ENCODE data around the gene SCARB1. TPM values are rescaled to one million over a fixed set of nuclear protein-coding genes. Genes with fewer than 3 reads are reported as not detected.
A peak's percentile ranks its signal among the peaks of the same experiment; 100 is the strongest.

Gene SCARB1
- total RNA-seq, 1 donor from 2014 or later: 11.9 TPM

DNA sequence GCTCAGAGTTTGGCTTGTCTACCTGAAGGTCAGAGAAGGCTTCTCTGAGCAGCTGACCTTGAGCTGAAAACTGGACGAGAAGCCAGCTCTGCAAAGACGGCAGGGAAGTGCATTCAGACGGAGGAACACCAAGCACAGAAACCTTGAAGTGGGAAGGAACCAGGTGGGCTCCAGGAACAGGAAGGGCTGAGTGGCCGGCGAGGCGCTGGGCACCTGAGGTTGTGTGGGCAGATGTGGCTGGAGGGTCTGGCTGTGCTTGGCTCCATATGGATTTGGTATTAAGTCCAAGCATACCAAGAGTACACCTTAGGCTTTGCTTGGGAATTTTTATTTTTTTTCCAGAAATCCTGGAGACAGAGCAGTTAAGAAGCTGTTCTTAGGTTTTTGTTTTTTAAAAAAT, 130.6 kb downstream of the SCARB1 start:
- no peak for DNase-seq (ENCODE audit: low read depth in 2 of 2)

DNA sequence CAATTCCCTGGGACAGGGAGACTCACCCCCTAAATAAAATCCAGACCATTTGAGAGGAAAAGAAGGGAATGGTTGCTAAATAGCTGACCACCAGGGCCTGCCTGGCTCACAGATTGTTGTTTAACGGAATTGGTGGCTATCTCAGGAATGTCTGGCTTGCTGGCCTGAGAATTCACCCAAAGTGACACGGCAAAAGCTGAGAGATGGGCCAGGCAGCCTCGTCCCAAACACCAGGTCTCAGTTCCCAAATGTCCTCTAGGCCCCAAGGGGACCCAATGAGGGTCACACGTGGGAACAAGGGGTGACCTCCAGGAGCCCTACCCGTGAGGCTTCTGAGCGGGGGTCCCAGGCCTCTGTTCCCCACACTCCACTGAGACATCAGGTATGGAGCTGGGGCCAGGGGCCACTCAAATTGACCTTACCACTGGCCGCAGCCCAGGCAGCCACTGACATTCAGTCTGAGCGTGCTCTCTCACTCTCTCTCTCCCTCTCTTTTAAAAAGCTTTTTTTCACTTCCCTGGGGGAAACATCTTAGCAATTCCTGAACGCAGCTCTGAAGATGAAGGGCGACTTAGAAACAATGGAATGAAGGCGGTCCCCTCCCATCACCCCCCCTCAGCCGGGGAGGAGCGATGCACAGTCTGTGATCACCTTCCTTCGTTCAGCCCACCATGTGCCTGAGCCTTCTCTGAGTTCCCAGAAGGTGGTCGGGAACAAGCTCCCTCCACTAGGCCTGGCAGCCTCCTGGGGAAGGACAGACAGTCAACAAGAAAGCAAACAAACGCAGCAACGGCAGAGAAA, 131.2 kb downstream of the SCARB1 start:
- DNase-seq (ENCODE audit: low read depth in 2 of 2): no peak

DNA sequence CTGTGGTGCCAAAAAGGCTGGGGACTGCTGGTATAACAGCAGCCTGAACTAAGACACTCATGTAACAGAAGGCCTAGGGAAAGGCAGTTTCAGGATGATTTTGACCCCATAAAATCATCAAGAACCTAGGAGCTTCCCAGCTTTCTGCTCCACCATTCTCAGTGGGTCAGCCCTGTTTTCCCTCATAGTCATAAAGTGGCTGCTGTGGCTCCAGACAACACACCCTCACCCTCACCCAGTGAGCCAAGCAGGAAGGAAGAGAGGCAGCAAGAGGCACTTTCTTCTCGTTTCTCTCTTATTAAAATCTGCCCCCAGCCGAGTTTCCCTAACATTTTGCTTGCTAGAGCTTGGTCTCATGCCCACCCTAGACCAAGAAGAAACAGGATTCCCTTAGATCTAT, 131.8 kb downstream of the SCARB1 start:
- no peak for DNase-seq (ENCODE audit: low read depth in 2 of 2)

DNA sequence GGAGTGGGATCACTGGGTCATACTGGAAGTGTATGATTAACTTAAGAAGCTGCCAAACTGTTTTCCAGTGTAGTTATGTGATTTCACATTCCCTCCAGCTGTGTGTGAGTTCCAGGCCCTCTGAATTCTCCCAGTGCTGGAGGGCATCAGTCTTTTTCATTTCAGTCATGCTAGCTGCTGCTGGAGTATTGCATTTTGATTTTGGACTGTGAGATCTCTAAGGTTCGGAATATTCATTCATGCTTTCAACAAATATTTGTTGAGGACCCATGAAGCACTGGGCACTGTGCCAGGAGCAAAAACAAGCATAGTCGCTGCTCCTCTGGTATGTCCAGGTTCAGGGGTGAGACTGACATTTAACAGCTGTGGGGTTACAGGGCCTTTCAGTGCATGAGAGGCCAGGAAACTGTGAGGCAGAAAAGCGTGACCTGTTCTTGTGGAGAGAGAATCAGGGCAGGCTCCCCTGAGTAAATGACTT, 133.2 kb downstream of the SCARB1 start:
- peak; percentile 45 to 68 for DNase-seq (ENCODE audit: low read depth in 2 of 2)

DNA sequence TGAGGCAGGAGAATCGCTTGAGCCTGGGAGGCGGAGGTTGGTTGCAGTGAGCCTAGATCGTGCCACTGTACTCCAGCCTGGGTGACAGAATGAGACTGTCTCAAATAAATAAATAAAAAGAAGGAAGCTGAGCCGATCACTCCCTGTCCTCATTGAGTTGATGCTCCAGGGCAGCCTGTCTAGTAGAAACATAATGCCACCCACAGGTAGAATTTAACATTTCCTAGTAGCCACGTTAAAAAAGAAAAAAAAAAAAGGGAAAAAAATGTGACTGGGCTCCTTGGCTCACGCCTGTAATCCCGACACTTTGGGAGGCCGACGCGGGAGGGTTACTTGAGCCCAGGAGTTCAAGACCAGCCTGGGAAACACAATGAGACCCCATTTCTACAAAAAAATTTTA, 135.7 kb downstream of the SCARB1 start:
- peak; percentile 57 to 58 for DNase-seq (ENCODE audit: low read depth in 2 of 2)

DNA sequence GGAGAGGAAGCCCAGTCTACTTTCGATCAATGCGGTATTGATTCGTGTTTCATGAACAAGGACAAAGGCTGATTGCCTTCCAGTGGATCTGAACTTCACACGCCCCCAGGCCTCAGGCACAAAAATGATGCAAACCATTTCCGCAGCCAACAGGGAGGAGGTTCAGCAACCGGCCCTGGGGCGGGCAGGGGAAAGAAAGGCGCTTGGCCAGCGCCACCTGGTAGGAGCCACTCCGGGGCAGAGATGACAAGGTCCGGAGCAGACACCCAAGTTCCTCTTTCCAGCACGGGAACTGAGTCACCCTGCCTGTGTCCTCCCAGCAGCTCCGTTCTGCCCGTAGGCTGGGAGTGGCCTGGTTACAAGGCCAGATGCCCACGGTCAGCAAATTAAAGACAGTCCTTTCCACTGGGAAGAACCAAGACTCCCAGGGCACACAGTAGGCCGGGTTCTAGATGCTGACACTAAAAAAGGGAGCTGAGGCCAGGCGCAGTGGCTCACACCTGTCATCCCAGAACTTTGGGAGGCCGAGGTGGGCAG, 136.3 kb downstream of the SCARB1 start:
- DNase-seq (ENCODE audit: low read depth in 2 of 2): peak; percentile 96 to 97

Other genes with a start within 250 kb of the SCARB1 start
- gene UBC, start 50.8 kb upstream of the SCARB1 start, total RNA-seq: 1,081 and 1,595 TPM in 2 replicates
- gene DHX37, start 125.3 kb upstream of the SCARB1 start, total RNA-seq: 7.4 and 12.5 TPM in 2 replicates
- 2.2 and 2.6 TPM in 2 replicates for gene BRI3BP, start 129.8 kb upstream of the SCARB1 start, total RNA-seq
- 16.7 and 22.0 TPM in 2 replicates for gene AACS, start 201.6 kb upstream of the SCARB1 start, total RNA-seq

Measured in lung microvascular endothelial cell (primary cell).